B cell (primary cell): Measurements from ENCODE around the gene NPC1. TPM values are rescaled to one million over a fixed set of nuclear protein-coding genes. Genes with fewer than 3 reads are reported as not detected.

ENCODE experiments used
- ATAC-seq: fragments of 200-7000 bp; cut with Tn5 transposase; one replicate; pipeline ENCODE4 v1.10.0; 2021; ENCODE audit warnings: low read depth, mild to moderate bottlenecking, moderate number of reproducible peaks, moderate library complexity
- CTCF ChIA-PET: fragments of 350-600 bp; sonication (Branson Sonifier 250); formaldehyde crosslinking; loops from one replicate; lab custom pipeline; 2021; ENCODE audit warnings: antibody characterized with exemption, inconsistent platforms; lab: Charles Lee
- POLR2A ChIA-PET: fragments of 350-600 bp; sonication (Branson Sonifier 250); formaldehyde crosslinking; loops from one replicate; lab custom pipeline; 2021; ENCODE audit warnings: antibody characterized with exemption; lab: Charles Lee
- DNase-seq: peaks from one replicate; pipeline ENCODE4 v3.0.0; 2013
- H2AFZ ChIP-seq: 2 replicates; pipeline ENCODE4 v1.6.1; 2012; ENCODE audit warnings: mild to moderate bottlenecking, low read depth, low read length; ENCODE audit not compliant: insufficient read depth, poor library complexity, severe bottlenecking
- H3K27ac ChIP-seq, 2 donors: 1 replicate in 1 of 2; 2 replicates in 1 of 2; pipeline ENCODE4 v1.5.1; 2012 to 2013; ENCODE audit warnings: low read length in 2 of 2, mild to moderate bottlenecking in 2 of 2, moderate library complexity in 1 of 2
- H3K27me3 ChIP-seq, 4 experiments: fragments of 200-600 bp in 1 of 4; sonication (generic) in 1 of 4; replicated peaks in 1 of 4; 1 replicate in 2 of 4; 2 replicates in 2 of 4; pipeline versions ENCODE4 v1.6.1 to v1.7.0; 2013 to 2016; ENCODE audit warnings: low read length in 3 of 4, mild to moderate bottlenecking in 2 of 4, mixed read lengths in 1 of 4, moderate library complexity in 1 of 4; ENCODE audit not compliant: insufficient read depth in 4 of 4, control insufficient read depth in 3 of 4; ENCODE audit errors: control extremely low read depth in 1 of 4
- H3K36me3 ChIP-seq, 2 experiments: replicated peaks in 1 of 2; 1 replicate in 1 of 2; 2 replicates in 1 of 2; pipeline versions ENCODE4 v1.6.1 to v1.7.1; 2013; ENCODE audit warnings: low read length in 1 of 2; ENCODE audit not compliant: insufficient read depth in 2 of 2, control insufficient read depth in 1 of 2; ENCODE audit errors: control extremely low read depth in 1 of 2, extremely low read depth in 1 of 2
- H3K4me1 ChIP-seq, 2 donors: fragments of 200-600 bp in 1 of 2; sonication (generic) in 1 of 2; 1 replicate in 1 of 2; 2 replicates in 1 of 2; pipeline versions ENCODE4 v1.5.1 to v1.6.1; 2013 to 2017; ENCODE audit warnings: low read length in 2 of 2; ENCODE audit not compliant: control insufficient read depth in 2 of 2, insufficient read depth in 2 of 2
- H3K4me2 ChIP-seq: replicated peaks from 2 replicates; pipeline ENCODE3; 2012; ENCODE audit warnings: mild to moderate bottlenecking, low read depth, low read length; ENCODE audit not compliant: poor library complexity, severe bottlenecking
- H3K4me3 ChIP-seq, 5 experiments: fragments of 200-600 bp in 1 of 5; sonication (generic) in 1 of 5; 1 replicate in 3 of 5; 2 replicates in 2 of 5; pipeline versions ENCODE4 v1.5.1 to v1.7.0; 2011 to 2016; ENCODE audit warnings: low read length in 4 of 5, mild to moderate bottlenecking in 4 of 5, low read depth in 2 of 5, control low read depth in 1 of 5, moderate library complexity in 1 of 5; ENCODE audit not compliant: insufficient read depth in 1 of 5; ENCODE audit errors: control extremely low read depth in 1 of 5, extremely low read depth in 1 of 5
- H3K79me2 ChIP-seq: fragments of 200-600 bp; sonication (generic); one replicate; pipeline ENCODE4 v1.6.0; 2016; ENCODE audit warnings: low read length; ENCODE audit not compliant: control insufficient read depth, insufficient read depth
- H3K9ac ChIP-seq: fragments of 200-600 bp; sonication (generic); 2 replicates; pipeline ENCODE4 v1.6.1; 2017; ENCODE audit warnings: mild to moderate bottlenecking, low read length, moderate library complexity
- H3K9me3 ChIP-seq, 3 donors: one replicate each; pipeline versions ENCODE4 v1.6.1 to v1.7.1; 2013; ENCODE audit warnings: low read length in 2 of 3; ENCODE audit not compliant: control insufficient read depth in 2 of 3, insufficient read depth in 1 of 3; ENCODE audit errors: control extremely low read depth in 1 of 3
- H4K20me1 ChIP-seq: 2 replicates; pipeline ENCODE4 v1.6.0; 2012; ENCODE audit warnings: mild to moderate bottlenecking, low read length; ENCODE audit not compliant: insufficient read depth, control insufficient read depth, poor library complexity, severe bottlenecking
- H3K27ac Mint-ChIP-seq: one replicate; pipeline ENCODE4 v1.8.0; 2021; ENCODE audit warnings: mixed read lengths
- H3K27me3 Mint-ChIP-seq: one replicate; pipeline ENCODE4 v1.8.0; 2021; ENCODE audit warnings: mixed read lengths
- H3K4me1 Mint-ChIP-seq: one replicate; pipeline ENCODE4 v1.8.0; 2021; ENCODE audit warnings: mixed read lengths
- H3K4me3 Mint-ChIP-seq: one replicate; pipeline ENCODE4 v1.8.0; 2021; ENCODE audit warnings: mixed read lengths
- H3K9me3 Mint-ChIP-seq: one replicate; pipeline ENCODE4 v1.8.0; 2022; ENCODE audit warnings: mixed read lengths; ENCODE audit not compliant: insufficient read depth
- EZH2 ChIP-seq: IDR thresholded peaks from 2 replicates; pipeline ENCODE4 v1.6.1; 2012; ENCODE audit warnings: borderline replicate concordance, low read depth, mild to moderate bottlenecking, moderate library complexity, low read length; ENCODE audit not compliant: insufficient read depth, poor library complexity, severe bottlenecking
- WGBS: methylation state at CpG from one replicate; pipeline ENCODE4 v1.1.5; 2013; ENCODE audit warnings: missing lambda C conversion rate; ENCODE audit not compliant: insufficient coverage; 5-methylcytosine and 5-hydroxymethylcytosine counted together
- intact Hi-C: fragments of 100-400 bp; cut with micrococcal nuclease; formaldehyde crosslinking; loops from one replicate; pipeline ENCODE4 v1.10.0; 2022
- polyA plus RNA-seq: library from polyadenylated mRNA; depleted of rRNA; stranded (reverse); fragments of >200 nt; gene quantifications from 2 replicates; pipeline ENCODE4 v1.2.3, GENCODE V29; 2012
- total RNA-seq, 2 donors: library from RNA; stranded (reverse); fragments of 120-200 nt in 1 of 2; gene quantifications; 1 replicate in 1 of 2; 2 replicates in 1 of 2; pipeline versions ENCODE4 v1.2.3 to v1.2.4, GENCODE V29; 2013 to 2022
- TF ChIP-seq, protein P1 (sequence below): fragments of 200-600 bp; IDR thresholded peaks from one replicate; pipeline ENCODE4 v1.8.0; 2022; ENCODE audit warnings: antibody characterized with exemption, mild to moderate bottlenecking

NPC1 gene
- total and polyA plus RNA-seq, 2 donors (not counting 1 experiment from before 2014, with no cell fraction given): 17.5 to 44.4 TPM

DNA sequence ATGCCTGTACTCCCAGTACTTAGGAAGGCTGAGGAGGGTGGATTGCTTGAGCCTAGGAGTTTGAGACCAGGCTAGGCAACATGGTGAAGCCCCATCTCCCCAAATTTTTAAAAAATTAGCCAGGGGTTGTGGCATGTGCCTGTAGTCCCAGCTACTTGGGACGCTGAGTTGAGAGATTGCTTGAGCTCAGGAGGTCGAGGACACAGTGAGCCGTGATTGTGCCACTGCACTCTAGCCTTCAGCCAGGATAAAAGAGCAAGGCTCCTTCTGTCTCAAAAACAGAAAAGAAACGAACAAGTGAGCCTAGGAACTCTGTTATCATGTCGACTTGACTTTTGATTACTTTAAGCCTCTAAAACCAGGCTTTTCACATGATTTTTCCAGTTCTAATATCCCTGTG lies 13.7 kb downstream of the NPC1 start:
- Histone ChIP-seq H2AFZ (no peak overlapping the region), H3K4me1 (peaks cover 4 to 8% of the 10 kb centered on the region in 2 donors), H3K4me2 (no peak overlapping the region), H3K36me3 (peaks cover 3 to 41% of the 10 kb centered on the region in 2 experiments), H4K20me1 (no peaks in the 10 kb centered on the region), H3K4me3 (no peak overlapping the region), H3K27me3 (no peaks in the 10 kb centered on the region), H3K9me3 (no peaks in the 10 kb centered on the region), H3K79me2 (peaks cover 18% of the 10 kb centered on the region), H3K27ac (no peak overlapping the region), H3K9ac (no peak overlapping the region)
- POLR2A ChIA-PET: no interaction called here
- Mint-ChIP-seq H3K4me3 (no peak overlapping the region), H3K27ac (no peak overlapping the region), H3K4me1 (peaks cover 18% of the 10 kb centered on the region), H3K27me3 (no peaks in the 10 kb centered on the region), H3K9me3 (no peaks in the 10 kb centered on the region)
- TF ChIP-seq, protein P1, sequence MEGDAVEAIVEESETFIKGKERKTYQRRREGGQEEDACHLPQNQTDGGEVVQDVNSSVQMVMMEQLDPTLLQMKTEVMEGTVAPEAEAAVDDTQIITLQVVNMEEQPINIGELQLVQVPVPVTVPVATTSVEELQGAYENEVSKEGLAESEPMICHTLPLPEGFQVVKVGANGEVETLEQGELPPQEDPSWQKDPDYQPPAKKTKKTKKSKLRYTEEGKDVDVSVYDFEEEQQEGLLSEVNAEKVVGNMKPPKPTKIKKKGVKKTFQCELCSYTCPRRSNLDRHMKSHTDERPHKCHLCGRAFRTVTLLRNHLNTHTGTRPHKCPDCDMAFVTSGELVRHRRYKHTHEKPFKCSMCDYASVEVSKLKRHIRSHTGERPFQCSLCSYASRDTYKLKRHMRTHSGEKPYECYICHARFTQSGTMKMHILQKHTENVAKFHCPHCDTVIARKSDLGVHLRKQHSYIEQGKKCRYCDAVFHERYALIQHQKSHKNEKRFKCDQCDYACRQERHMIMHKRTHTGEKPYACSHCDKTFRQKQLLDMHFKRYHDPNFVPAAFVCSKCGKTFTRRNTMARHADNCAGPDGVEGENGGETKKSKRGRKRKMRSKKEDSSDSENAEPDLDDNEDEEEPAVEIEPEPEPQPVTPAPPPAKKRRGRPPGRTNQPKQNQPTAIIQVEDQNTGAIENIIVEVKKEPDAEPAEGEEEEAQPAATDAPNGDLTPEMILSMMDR: no peak
- no peak for TF ChIP-seq EZH2
- intact Hi-C loops: no loop called here
- CTCF ChIA-PET: interaction anchor here (1.4 to 1.7 kb wide), 2 partner anchors 25 to 56 kb away, joined by 4 to 5 read pairs; no protein-coding TSS in a partner anchor
- 100% methylated on average over 3 of the region's 5 CpGs for WGBS
- DNase-seq (no peak), ATAC-seq (no peak)

DNA sequence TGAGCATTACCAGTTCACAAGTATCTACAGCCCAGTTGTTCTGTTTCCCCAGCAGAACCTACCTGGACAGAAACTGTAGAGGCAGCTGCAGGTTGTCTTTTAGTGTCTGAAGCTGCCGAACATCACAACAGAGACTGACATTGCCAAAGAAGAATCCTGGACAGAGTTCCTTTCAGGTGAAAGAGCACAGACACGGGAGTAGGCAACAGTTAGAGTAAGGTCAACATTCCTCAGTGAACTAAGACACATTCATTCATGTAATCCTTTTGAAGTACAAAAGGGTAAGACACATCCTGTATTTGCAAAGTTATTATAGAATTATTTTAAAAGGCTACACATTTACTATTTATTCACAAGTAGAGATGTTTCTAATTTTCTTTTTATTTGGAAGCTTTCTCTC lies 14.3 kb downstream of the NPC1 start:
- ChIA-PET POLR2A (no interaction called here), CTCF (interaction anchor here (1.4 to 1.7 kb wide), 2 partner anchors 24 to 56 kb away, joined by 4 to 5 read pairs; no protein-coding TSS in a partner anchor)
- no peaks in the 10 kb centered on the region for H3K9me3 Mint-ChIP-seq
- H3K36me3 ChIP-seq: peaks cover 3 to 46% of the 10 kb centered on the region in 2 experiments
- TF ChIP-seq, protein P1: no peak
- no peak for TF ChIP-seq EZH2
- H3K27me3 Mint-ChIP-seq: no peaks in the 10 kb centered on the region
- peaks cover 18% of the 10 kb centered on the region for H3K79me2 ChIP-seq
- no peak overlapping the region for H3K4me3 Mint-ChIP-seq
- H3K27ac Mint-ChIP-seq: no peak overlapping the region
- intact Hi-C loops: no loop called here
- no peak overlapping the region for H3K4me2 ChIP-seq
- ATAC-seq (no peak), DNase-seq (no peak)
- H3K27ac ChIP-seq: no peak overlapping the region
- H3K4me3 ChIP-seq: no peak overlapping the region
- peaks cover 4 to 8% of the 10 kb centered on the region in 2 donors for H3K4me1 ChIP-seq
- no peaks in the 10 kb centered on the region for H3K9me3 ChIP-seq
- no peak overlapping the region for H3K9ac ChIP-seq
- 100% methylated on average over 1 of the region's 2 CpGs for WGBS
- no peak overlapping the region for H2AFZ ChIP-seq
- H3K4me1 Mint-ChIP-seq: peaks cover 18% of the 10 kb centered on the region
- H4K20me1 ChIP-seq: no peaks in the 10 kb centered on the region
- H3K27me3 ChIP-seq: no peaks in the 10 kb centered on the region
